Bronchial epithelial cell (primary cell): ENCODE data around the gene OMA1. TPM values are rescaled to one million over a fixed set of nuclear protein-coding genes. Genes with fewer than 3 reads are reported as not detected.

Experiments
- DNase-seq: peaks from one replicate; pipeline ENCODE4 v3.0.0-alpha.2; 2010; ENCODE audit warnings: low read depth
- FAIRE-seq: peaks from 2 replicates; lab custom pipeline; 2011; peaks lifted over from hg19 to GRCh38; lab: Jason Lieb, UNC
- H3K27me3 ChIP-seq: 2 replicates; pipeline ENCODE4 v1.5.1; 2011; ENCODE audit warnings: low read length; ENCODE audit not compliant: control insufficient read depth, insufficient read depth
- H3K36me3 ChIP-seq: 2 replicates; pipeline ENCODE4 v1.5.1; 2011; ENCODE audit warnings: low read length; ENCODE audit not compliant: control insufficient read depth, insufficient read depth
- H3K4me3 ChIP-seq: 2 replicates; pipeline ENCODE4 v1.5.1; 2011; ENCODE audit warnings: mild to moderate bottlenecking, low read depth, low read length, control low read depth
- total RNA-seq: library from RNA; depleted of rRNA; stranded (reverse); fragments of >200 nt; gene quantifications from 2 replicates; pipeline ENCODE4 v1.2.1, GENCODE V29; 2014
- TF ChIP-seq, protein P1 (sequence below): IDR thresholded peaks from 2 replicates; pipeline ENCODE4 v1.5.1; 2011; ENCODE audit warnings: mild to moderate bottlenecking, moderate library complexity, low read length, control low read depth, inconsistent platforms; ENCODE audit not compliant: insufficient read depth, severe bottlenecking

Gene OMA1
- total RNA-seq, 1 donor from 2014 or later = 21.6 TPM

DNA sequence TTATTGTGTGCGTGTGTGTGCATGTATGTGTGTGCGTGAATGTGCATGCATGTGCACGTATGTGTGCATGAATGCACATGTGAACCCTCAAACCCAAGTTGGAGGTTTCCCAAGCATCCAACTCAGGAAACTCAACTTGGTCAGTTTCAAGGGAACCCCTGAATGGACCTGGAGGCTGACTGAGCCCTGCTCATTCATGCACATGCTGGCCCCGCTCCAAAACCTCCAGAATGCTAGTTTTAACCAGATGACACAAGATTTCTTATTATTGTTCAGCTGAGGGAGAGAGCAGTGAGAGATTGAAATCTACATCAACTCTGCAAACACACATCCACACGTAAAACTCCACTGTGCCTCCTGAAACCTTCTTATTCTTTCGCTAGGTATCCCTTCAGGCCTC, 104.4 kb downstream of the OMA1 start:
- Histone ChIP-seq H3K27me3 (no peaks in the 10 kb centered on the region), H3K4me3 (no peak overlapping the region), H3K36me3 (no peaks in the 10 kb centered on the region)
- no peak for FAIRE-seq
- TF ChIP-seq, protein P1, sequence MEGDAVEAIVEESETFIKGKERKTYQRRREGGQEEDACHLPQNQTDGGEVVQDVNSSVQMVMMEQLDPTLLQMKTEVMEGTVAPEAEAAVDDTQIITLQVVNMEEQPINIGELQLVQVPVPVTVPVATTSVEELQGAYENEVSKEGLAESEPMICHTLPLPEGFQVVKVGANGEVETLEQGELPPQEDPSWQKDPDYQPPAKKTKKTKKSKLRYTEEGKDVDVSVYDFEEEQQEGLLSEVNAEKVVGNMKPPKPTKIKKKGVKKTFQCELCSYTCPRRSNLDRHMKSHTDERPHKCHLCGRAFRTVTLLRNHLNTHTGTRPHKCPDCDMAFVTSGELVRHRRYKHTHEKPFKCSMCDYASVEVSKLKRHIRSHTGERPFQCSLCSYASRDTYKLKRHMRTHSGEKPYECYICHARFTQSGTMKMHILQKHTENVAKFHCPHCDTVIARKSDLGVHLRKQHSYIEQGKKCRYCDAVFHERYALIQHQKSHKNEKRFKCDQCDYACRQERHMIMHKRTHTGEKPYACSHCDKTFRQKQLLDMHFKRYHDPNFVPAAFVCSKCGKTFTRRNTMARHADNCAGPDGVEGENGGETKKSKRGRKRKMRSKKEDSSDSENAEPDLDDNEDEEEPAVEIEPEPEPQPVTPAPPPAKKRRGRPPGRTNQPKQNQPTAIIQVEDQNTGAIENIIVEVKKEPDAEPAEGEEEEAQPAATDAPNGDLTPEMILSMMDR = no peak
- no peak for DNase-seq

DNA sequence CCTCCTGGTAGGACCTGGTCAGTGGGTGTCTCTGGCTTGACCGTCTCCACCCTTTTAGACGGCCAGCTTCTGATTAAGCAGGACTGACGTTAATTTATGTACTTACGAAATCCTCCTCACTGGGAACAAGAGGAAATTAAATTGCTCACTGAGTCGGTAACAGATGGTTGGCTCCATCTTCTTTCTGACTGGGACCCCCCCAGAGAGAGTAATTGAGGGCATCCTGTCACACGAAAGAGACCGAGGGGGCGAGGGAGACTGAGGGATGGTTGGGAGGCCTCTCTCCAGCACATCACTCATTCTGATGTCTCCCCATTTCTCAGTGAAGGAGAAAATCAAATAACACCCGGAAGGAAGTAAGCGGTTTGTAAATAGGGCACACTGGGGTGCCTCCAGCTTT, 104.8 kb downstream of the OMA1 start:
- Histone ChIP-seq H3K27me3 (no peaks in the 10 kb centered on the region), H3K36me3 (no peaks in the 10 kb centered on the region), H3K4me3 (no peak overlapping the region)
- FAIRE-seq (no peak), DNase-seq (no peak)
- TF ChIP-seq, protein P1 = no peak

DNA sequence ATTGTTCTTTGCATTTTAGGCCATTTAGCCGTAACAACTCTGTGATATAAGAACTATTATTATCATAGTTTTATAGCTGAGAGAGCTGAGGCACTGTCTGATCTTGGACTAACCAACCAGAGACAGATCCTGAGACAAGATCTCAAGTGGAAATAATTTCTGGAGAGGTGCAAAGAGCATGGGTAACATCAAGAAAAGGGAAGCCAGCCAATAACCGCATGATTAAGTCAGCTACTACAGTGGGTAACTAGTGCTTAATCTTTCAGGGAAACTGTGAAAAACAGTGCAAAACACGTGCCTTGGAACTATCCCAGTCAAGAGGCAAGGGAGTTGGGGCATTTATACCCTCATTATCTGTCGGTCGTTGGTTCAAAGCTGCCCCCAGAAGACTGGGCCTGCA, 105.8 kb downstream of the OMA1 start:
- no peak overlapping the region for H3K4me3 ChIP-seq
- TF ChIP-seq, protein P1 = no peak
- no peak for FAIRE-seq

DNA sequence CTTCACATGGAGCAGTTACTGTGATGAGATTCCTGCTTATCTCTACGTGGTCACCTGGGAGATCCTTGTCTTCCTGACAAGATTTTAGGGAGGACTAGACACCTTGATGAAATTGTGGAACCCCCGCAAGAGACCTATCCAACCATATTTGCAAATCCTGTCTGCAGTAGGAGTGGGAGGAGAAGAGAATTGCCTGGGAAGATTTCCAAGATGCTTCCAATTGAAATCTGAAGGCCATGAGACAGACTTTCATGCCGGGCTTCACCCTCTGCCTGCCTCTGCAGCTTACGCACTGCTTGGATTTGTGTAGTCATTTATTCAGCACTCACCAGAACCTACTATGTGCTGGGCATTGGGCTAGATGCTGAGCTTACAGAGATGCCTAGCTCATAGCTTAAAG, 106.6 kb downstream of the OMA1 start:
- H3K27me3 ChIP-seq = no peaks in the 10 kb centered on the region
- no peak for DNase-seq
- H3K36me3 ChIP-seq = no peaks in the 10 kb centered on the region
- peak; percentile 85 for FAIRE-seq
- TF ChIP-seq, protein P1 = no peak
- no peak overlapping the region for H3K4me3 ChIP-seq

More for the DNA sequence above, 105.8 kb downstream of the OMA1 start:
- no peak for DNase-seq
- Histone ChIP-seq H3K36me3 (no peaks in the 10 kb centered on the region), H3K27me3 (no peaks in the 10 kb centered on the region)

DNA sequence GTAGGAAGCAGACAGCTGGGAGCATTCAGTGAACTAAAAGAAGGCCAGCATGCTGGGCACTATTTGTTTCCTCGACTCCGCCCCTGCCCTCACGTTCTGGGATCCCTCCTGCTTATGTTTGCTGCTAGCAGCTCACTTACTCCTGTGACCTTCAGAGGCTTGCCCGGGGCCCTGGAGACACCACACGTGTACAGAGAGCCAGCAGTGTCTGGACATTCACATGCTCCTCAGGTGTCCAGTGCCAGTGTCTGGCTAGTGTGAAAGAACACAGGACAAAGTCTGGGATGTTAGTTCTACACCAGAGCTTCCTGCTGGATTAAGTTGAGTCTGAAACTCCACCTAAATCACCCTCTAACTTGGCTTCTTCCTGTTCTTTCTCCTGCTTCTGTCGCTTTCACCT, 108.1 kb downstream of the OMA1 start:
- Histone ChIP-seq H3K4me3 (no peak overlapping the region), H3K36me3 (no peaks in the 10 kb centered on the region), H3K27me3 (no peaks in the 10 kb centered on the region)
- no peak for DNase-seq
- TF ChIP-seq, protein P1 = no peak
- no peak for FAIRE-seq

DNA sequence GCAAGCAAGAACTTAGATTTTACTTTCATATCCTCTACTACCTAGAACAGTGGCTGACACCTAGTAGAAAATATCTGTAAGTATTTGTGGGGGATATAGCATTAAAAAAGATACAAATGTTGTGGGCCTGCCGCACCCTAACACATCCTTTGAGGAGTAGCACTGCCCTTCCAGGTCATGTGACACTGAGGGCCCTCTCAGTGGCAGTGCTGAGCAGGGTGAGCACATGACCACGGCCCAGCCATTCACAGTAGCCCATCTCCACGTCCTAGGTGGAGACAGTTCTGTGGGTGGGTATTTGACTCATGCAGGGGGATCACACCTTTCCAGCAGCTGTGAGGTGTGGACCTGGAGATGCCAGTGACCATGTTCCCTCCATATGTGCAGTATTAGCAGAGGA, 108.9 kb downstream of the OMA1 start:
- H3K4me3 ChIP-seq = no peak overlapping the region
- TF ChIP-seq, protein P1 = no peak
- DNase-seq (no peak), FAIRE-seq (no peak)
- H3K36me3 ChIP-seq = no peaks in the 10 kb centered on the region
- no peaks in the 10 kb centered on the region for H3K27me3 ChIP-seq
